C4-2B (cell line): ENCODE results near the gene TUBE1.

Experiments
- CTCF ChIP-seq: fragments of 450-650 bp; conservative IDR thresholded peaks from 2 replicates; pipeline ENCODE4 v1.5.1; 2017; ENCODE audit warnings: mild to moderate bottlenecking
- ZFX ChIP-seq: fragments of 450-650 bp; IDR thresholded peaks from 2 replicates; pipeline ENCODE4 v1.6.1; 2017

GRCh38 chr6:112039431-112039770 lies 47.9 kb downstream of the TUBE1 start:
- no peak for TF ChIP-seq CTCF
- no peak for TF ChIP-seq ZFX
